Measurements from ENCODE around the gene NR2E3. TPM values are rescaled to one million over a fixed set of nuclear protein-coding genes. Genes with fewer than 3 reads are reported as not detected.
A peak's percentile ranks its signal among the peaks of the same experiment; 100 is the strongest.

Gene NR2E3
- not detected for total RNA-seq
- polyA plus RNA-seq: not detected
- long read RNA-seq, donor 1: 0 reads
- long read RNA-seq, donor 2: 0 reads

GRCh38 chr15:71810256-71811035 is at the start of gene NR2E3:
NR2E3 (plus strand) TSS chr15:71810554; CDS start chr15:71810744, 190 bp downstream.
- TF ChIP-seq CTCF (IDR thresholded peaks at IDR 0.05): no peak
- WGBS, 3 donors: 74 to 80% (median 78%) methylated on average over 16 of the region's 16 CpGs
- Histone ChIP-seq H3K36me3 (ENCODE audit: insufficient read depth in 1 of 2, low read depth in 1 of 2) (no peaks in the 10 kb centered on the region), H3K27me3 (ENCODE audit: insufficient read depth in 3 of 3, low read length in 2 of 3) (peaks cover 0 to 4% (median 0%) of the 10 kb centered on the region in 3 donors), H3K9me3 (no peaks in the 10 kb centered on the region), H3K4me1 (no peaks in the 10 kb centered on the region), H3K27ac (no peak within 1 kb of the TSS), H3K4me3 (no peak within 1 kb of the TSS)
- no peak for DNase-seq
- intact Hi-C loops (cut with DNase I): no loop called here
- ATAC-seq: no peak

- Histone ChIP-seq H3K36me3 (ENCODE audit: insufficient read depth in 1 of 2, low read depth in 1 of 2) (peaks cover 0 to 9% of the 10 kb centered on the region in 2 donors), H3K27ac (no peak overlapping the region), H3K9me3 (peaks cover 14% of the 10 kb centered on the region), H3K4me3 (no peak overlapping the region), H3K4me1 (no peaks in the 10 kb centered on the region), H3K27me3 (ENCODE audit: insufficient read depth in 3 of 3, low read length in 2 of 3) (no peaks in the 10 kb centered on the region)
- intact Hi-C loops (cut with DNase I): no loop called here
- DNase-seq (no peak), ATAC-seq (no peak)
- 95 to 98% (median 97%) methylated on average over 1 of the region's 1 CpG for WGBS, 3 donors
- TF ChIP-seq CTCF (IDR thresholded peaks at IDR 0.05): no peak
Measured at GRCh38 chr15:71760852-71761251, 49.5 kb upstream of the NR2E3 start.

GRCh38 chr15:71761649-71762048 is 48.7 kb upstream of the NR2E3 start:
- H3K27me3 ChIP-seq (ENCODE audit: insufficient read depth in 3 of 3, low read length in 2 of 3): no peaks in the 10 kb centered on the region
- H3K4me3 ChIP-seq: no peak overlapping the region
- peaks cover 14% of the 10 kb centered on the region for H3K9me3 ChIP-seq
- DNase-seq (no peak), ATAC-seq (peak in 2 of 4 donors; percentile 48 to 68)
- intact Hi-C loops (cut with DNase I): no loop called here
- H3K4me1 ChIP-seq: no peaks in the 10 kb centered on the region
- H3K27ac ChIP-seq: no peak overlapping the region
- TF ChIP-seq CTCF (IDR thresholded peaks at IDR 0.05): no peak
- peaks cover 0 to 9% of the 10 kb centered on the region in 2 donors for H3K36me3 ChIP-seq (ENCODE audit: insufficient read depth in 1 of 2, low read depth in 1 of 2)
- WGBS, 3 donors: 19 to 28% (median 21%) methylated on average over 3 of the region's 3 CpGs

GRCh38 chr15:71768184-71768583 is 42.2 kb upstream of the NR2E3 start:
- peaks cover 0 to 9% of the 10 kb centered on the region in 2 donors for H3K36me3 ChIP-seq (ENCODE audit: insufficient read depth in 1 of 2, low read depth in 1 of 2)
- no peaks in the 10 kb centered on the region for H3K27me3 ChIP-seq (ENCODE audit: insufficient read depth in 3 of 3, low read length in 2 of 3)
- no peaks in the 10 kb centered on the region for H3K4me1 ChIP-seq
- intact Hi-C loops (cut with DNase I): no loop called here
- 73 to 85% (median 77%) methylated on average over 5 of the region's 5 CpGs for WGBS, 3 donors
- TF ChIP-seq CTCF (IDR thresholded peaks at IDR 0.05): no peak
- ATAC-seq (no peak), DNase-seq (no peak)
- H3K27ac ChIP-seq: no peak overlapping the region
- H3K9me3 ChIP-seq: no peaks in the 10 kb centered on the region
- no peak overlapping the region for H3K4me3 ChIP-seq
